Spleen (tissue), 7 donors: Measurements from ENCODE around the gene CARS2.

Source experiments
- POLR2A ChIP-seq, 3 donors: fragments of 450-650 bp; IDR thresholded peaks; one replicate each; pipeline ENCODE4 v1.5.1; 2017; ENCODE audit warnings: antibody characterized with exemption in 3 of 3, mild to moderate bottlenecking in 1 of 3
- TF ChIP-seq, protein P1 (sequence below), 11 experiments: fragments of 200-600 bp in 7 of 11; fragments of 450-650 bp in 4 of 11; sonication (generic) in 4 of 11; IDR thresholded peaks in 8 of 11; conservative IDR thresholded peaks in 3 of 11; 1 replicate in 7 of 11; 2 replicates in 4 of 11; pipeline versions ENCODE4 v1.4.0 to v1.8.0; 2016 to 2021; ENCODE audit warnings: antibody characterized with exemption in 11 of 11, inconsistent platforms in 4 of 11, mild to moderate bottlenecking in 1 of 11
- donor health status: DM: no; HTN: no; CAD: no; lungs with moderate emphysema.
- donor health status: DM: no; HTN: no; CAD: no.
- donor health status: DM: no; HTN: no; CAD: no.

DNA sequence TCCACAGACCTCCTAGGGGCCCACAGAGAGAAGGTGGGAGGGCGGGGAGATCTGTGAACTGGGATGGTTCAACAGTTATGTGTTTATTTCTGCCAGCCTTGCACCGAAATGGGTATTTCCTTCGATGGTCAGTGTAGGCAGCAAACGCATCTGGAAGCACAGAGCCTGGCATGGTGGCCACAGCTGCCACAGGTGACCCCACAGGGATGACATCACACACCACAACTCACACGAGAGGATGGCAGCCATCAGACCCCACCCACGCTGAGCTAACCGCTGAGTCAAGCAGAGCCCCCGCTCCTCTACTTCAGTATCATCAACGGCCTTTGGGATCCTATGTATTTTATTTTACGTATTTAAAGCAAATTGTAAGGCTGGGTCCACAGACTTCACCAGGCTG is 53.2 kb downstream of the CARS2 start:
- TF ChIP-seq, protein P1, sequence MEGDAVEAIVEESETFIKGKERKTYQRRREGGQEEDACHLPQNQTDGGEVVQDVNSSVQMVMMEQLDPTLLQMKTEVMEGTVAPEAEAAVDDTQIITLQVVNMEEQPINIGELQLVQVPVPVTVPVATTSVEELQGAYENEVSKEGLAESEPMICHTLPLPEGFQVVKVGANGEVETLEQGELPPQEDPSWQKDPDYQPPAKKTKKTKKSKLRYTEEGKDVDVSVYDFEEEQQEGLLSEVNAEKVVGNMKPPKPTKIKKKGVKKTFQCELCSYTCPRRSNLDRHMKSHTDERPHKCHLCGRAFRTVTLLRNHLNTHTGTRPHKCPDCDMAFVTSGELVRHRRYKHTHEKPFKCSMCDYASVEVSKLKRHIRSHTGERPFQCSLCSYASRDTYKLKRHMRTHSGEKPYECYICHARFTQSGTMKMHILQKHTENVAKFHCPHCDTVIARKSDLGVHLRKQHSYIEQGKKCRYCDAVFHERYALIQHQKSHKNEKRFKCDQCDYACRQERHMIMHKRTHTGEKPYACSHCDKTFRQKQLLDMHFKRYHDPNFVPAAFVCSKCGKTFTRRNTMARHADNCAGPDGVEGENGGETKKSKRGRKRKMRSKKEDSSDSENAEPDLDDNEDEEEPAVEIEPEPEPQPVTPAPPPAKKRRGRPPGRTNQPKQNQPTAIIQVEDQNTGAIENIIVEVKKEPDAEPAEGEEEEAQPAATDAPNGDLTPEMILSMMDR (IDR thresholded peaks at IDR 0.05 in 8 of 11, conservative IDR thresholded peaks at IDR 0.05 in 3 of 11) = no peak
- no peak for TF ChIP-seq POLR2A (IDR thresholded peaks at IDR 0.05)
